ENCODE measurements around the gene CFB.

DNA sequence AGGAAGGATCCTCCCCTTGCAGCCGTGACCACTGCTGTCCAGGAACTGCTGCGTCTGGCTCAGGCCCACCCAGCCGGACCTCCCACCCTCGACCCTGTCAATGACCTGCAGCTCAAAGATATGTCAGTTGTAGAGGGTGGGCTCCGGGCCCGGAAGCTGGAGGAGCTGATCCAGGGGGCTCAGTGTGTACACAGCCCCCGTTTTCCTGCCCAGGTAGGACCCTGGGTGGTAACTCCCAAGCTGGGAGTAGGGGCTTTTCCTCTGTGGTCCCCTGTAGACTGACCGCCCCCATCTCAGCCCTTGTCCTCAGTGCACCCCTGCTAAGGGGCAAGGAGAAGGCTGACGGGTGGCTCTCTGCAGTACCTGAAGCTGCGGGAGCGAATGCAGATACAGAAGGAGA, 22.4 kb downstream of the CFB start:
- TF ChIP-seq, protein P1, sequence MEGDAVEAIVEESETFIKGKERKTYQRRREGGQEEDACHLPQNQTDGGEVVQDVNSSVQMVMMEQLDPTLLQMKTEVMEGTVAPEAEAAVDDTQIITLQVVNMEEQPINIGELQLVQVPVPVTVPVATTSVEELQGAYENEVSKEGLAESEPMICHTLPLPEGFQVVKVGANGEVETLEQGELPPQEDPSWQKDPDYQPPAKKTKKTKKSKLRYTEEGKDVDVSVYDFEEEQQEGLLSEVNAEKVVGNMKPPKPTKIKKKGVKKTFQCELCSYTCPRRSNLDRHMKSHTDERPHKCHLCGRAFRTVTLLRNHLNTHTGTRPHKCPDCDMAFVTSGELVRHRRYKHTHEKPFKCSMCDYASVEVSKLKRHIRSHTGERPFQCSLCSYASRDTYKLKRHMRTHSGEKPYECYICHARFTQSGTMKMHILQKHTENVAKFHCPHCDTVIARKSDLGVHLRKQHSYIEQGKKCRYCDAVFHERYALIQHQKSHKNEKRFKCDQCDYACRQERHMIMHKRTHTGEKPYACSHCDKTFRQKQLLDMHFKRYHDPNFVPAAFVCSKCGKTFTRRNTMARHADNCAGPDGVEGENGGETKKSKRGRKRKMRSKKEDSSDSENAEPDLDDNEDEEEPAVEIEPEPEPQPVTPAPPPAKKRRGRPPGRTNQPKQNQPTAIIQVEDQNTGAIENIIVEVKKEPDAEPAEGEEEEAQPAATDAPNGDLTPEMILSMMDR (IDR thresholded peaks at IDR 0.05): no peak
- no peak for TF ChIP-seq ETV6 (CRISPR knock-in tag; IDR thresholded peaks at IDR 0.05)
- TF ChIP-seq ELF4 (CRISPR knock-in tag; IDR thresholded peaks at IDR 0.05; ENCODE audit: low read depth): no peak
- no peak for TF ChIP-seq ATF1 (CRISPR knock-in tag; IDR thresholded peaks at IDR 0.05)
- TF ChIP-seq SP1 (CRISPR knock-in tag; conservative IDR thresholded peaks at IDR 0.05): no peak
- TF ChIP-seq, protein P2, sequence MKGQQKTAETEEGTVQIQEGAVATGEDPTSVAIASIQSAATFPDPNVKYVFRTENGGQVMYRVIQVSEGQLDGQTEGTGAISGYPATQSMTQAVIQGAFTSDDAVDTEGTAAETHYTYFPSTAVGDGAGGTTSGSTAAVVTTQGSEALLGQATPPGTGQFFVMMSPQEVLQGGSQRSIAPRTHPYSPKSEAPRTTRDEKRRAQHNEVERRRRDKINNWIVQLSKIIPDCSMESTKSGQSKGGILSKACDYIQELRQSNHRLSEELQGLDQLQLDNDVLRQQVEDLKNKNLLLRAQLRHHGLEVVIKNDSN (CRISPR knock-in tag; IDR thresholded peaks at IDR 0.05): no peak
- TF ChIP-seq, protein P3, sequence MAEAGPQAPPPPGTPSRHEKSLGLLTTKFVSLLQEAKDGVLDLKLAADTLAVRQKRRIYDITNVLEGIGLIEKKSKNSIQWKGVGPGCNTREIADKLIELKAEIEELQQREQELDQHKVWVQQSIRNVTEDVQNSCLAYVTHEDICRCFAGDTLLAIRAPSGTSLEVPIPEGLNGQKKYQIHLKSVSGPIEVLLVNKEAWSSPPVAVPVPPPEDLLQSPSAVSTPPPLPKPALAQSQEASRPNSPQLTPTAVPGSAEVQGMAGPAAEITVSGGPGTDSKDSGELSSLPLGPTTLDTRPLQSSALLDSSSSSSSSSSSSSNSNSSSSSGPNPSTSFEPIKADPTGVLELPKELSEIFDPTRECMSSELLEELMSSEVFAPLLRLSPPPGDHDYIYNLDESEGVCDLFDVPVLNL (CRISPR knock-in tag; IDR thresholded peaks at IDR 0.05; ENCODE audit: borderline replicate concordance, low read depth): no peak
